Non-pigmented ciliary epithelial cell (primary cell): ENCODE results near the gene GGT6.

Experiments used
- DNase-seq: peaks from one replicate; pipeline ENCODE4 v3.0.0-alpha.2; 2010; ENCODE audit warnings: low read depth

GGT6 gene

GRCh38 chr17:4551796-4552525 lies 8.4 kb downstream of the GGT6 start:
- no peak for DNase-seq

- DNase-seq: no peak
These were observed 9.2 kb downstream of the GGT6 start for GRCh38 chr17:4551141-4551540.

GRCh38 chr17:4550534-4551039 lies 9.8 kb downstream of the GGT6 start:
- DNase-seq: no peak

- DNase-seq: no peak
These were observed 10.4 kb downstream of the GGT6 start for GRCh38 chr17:4549781-4550533.

GRCh38 chr17:4548721-4549531 lies 11.5 kb downstream of the GGT6 start:
- no peak for DNase-seq

- DNase-seq: no peak
These were observed 12.3 kb downstream of the GGT6 start for GRCh38 chr17:4548061-4548461.

GRCh38 chr17:4547118-4547906 lies 13.1 kb downstream of the GGT6 start:
- no peak for DNase-seq

GRCh38 chr17:4545217-4545951 lies 15.0 kb downstream of the GGT6 start:
- no peak for DNase-seq

GRCh38 chr17:4544951-4545216 lies 15.5 kb downstream of the GGT6 start:
- no peak for DNase-seq

- no peak for DNase-seq
These were observed 16.0 kb downstream of the GGT6 start for GRCh38 chr17:4544135-4544950.

GRCh38 chr17:4543557-4544026 lies 16.8 kb downstream of the GGT6 start:
- no peak for DNase-seq

GRCh38 chr17:4542726-4543191 lies 17.6 kb downstream of the GGT6 start:
- DNase-seq: no peak

GRCh38 chr17:4542003-4542725 lies 18.2 kb downstream of the GGT6 start:
- DNase-seq: no peak

GRCh38 chr17:4541328-4542002 lies 18.9 kb downstream of the GGT6 start:
- no peak for DNase-seq

- no peak for DNase-seq
These were observed 19.6 kb downstream of the GGT6 start for GRCh38 chr17:4540687-4541327.

- DNase-seq: no peak
These were observed 20.1 kb downstream of the GGT6 start for GRCh38 chr17:4540224-4540651.

GRCh38 chr17:4539576-4540223 lies 20.7 kb downstream of the GGT6 start:
- DNase-seq: no peak

- DNase-seq: no peak
These were observed 21.4 kb downstream of the GGT6 start for GRCh38 chr17:4539025-4539424.
